GM19099 (cell line): ENCODE data around the gene CCDC12.

Experiments used
- POLR2A ChIP-seq: IDR thresholded peaks from 3 replicates; pipeline ENCODE4 v1.6.1; 2011; ENCODE audit warnings: low read depth; ENCODE audit not compliant: insufficient read length; ENCODE audit errors: extremely low read depth

Gene CCDC12

DNA sequence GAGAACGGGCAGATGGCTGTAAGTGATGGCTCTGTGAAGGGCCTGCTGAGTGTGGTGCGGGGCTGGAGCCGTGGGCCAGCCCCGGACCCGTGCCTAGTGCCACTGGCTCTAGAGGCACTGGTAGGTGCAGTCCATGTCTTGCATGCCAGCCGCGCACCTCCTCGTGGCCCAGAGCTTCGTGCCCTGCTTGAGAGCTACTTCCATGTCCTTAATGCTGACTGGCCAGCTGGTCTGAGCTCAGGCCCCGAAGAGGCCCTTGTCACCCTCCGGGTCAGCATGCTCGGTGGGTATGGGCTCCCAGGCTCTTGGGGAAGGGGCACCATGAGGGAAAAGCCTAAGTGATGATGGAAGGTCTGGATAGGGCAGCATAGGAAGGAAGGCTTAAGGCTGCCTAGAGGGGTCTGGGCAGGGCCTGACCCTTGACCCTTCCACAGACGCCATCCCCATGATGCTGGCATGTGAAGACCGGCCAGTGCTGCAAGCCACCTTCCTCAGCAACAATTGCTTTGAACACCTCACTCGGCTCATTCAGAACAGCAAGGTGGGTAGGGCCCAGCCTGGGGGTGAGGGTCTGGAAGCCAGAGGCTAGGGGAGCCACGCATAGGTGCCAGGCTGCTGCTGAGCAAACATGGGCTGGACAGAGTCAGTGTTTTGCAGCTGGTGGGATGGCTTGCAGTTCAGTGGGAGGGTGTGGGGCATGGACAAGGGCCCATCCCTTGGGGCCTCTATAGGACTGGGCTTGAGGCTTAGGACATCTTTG lies 15.0 kb upstream of the CCDC12 start:
- TF ChIP-seq POLR2A = no peak

DNA sequence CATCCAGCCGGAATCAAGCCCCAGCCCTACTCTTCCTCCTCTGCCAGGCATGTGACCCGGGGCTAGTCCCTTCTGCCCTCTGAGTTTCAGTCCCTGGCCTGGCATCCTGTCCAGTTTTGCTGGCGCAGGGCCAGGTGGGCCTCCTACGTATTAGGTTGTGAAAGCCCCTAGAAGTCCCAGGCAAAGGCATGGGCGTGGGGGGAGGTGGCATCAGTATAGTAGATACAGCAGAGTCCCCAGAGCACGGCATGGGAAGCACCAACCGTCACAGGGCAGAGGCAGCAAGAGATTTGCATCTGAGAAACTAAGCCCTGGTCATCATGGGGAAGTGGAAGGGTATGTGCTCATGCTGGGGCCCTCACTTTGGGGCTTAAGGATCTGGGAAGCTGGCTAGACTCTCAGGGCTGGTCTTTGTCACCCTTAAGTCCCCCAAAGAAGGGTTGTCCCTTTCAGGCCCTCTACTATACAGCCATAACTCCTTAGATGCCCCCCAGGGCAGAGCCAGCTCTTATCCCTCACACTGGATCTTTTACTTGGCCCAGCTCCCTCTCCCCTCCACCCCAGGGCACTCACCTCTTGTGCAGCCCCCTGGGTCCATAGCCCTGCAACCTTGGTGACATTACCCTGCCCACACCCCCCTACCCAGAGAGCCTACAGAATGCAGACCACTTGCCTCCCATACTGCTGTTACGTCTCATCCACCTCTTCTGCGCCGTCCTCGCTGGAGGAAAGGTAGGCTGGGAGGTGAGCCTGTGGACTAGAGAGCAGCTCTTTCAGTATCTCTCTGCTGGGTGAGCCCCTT lies 14.2 kb upstream of the CCDC12 start:
- TF ChIP-seq POLR2A = peak; percentile 11

DNA sequence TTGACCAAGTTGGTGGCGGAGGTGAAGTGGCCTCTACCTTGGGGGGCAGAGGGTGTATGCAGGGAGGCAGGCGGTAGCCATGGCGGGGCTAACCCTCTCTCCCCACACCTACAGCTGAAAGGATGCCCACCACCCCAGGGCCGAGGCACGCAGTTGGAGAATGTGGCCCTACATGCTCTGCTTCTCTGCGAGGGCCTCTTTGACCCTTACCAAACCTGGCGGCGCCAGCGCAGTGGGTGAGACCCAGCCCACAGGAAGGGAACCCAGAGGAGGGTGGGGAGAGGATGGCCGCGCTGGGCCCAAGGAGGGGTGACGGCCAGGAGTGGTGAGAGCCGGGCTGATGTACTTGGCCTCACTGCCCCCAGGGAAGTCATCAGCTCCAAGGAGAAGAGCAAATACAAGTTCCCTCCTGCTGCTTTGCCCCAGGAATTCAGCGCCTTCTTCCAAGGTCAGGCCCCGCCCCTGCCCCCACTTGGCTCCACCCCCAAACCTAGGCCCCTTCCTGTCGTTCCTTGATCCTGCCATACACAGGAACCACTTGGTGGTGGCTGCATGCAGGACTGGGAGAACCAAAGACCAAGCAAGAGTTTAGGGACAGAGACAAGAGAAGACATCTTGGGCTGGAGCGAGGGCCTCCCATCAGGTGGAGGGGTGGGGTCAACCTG lies 12.7 kb upstream of the CCDC12 start:
- TF ChIP-seq POLR2A = no peak

DNA sequence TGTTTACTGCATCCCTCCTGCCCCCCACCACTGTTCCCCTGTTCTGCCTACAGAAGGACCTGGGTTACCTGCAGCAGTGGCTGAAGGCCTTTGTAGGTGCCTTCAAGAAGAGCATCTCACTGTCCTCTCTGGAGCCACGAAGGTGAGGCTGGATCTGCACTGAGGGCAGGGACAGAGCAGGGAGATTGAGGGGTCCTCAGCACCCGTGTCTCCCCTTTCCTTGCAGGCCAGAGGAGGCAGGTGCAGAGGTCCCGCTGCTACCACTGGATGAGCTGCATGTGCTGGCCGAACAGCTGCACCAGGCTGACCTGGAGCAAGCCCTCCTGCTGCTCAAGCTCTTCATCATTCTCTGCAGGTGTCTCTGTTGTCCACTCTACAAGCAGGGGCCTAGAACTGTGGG lies 12.1 kb upstream of the CCDC12 start:
- no peak for TF ChIP-seq POLR2A

DNA sequence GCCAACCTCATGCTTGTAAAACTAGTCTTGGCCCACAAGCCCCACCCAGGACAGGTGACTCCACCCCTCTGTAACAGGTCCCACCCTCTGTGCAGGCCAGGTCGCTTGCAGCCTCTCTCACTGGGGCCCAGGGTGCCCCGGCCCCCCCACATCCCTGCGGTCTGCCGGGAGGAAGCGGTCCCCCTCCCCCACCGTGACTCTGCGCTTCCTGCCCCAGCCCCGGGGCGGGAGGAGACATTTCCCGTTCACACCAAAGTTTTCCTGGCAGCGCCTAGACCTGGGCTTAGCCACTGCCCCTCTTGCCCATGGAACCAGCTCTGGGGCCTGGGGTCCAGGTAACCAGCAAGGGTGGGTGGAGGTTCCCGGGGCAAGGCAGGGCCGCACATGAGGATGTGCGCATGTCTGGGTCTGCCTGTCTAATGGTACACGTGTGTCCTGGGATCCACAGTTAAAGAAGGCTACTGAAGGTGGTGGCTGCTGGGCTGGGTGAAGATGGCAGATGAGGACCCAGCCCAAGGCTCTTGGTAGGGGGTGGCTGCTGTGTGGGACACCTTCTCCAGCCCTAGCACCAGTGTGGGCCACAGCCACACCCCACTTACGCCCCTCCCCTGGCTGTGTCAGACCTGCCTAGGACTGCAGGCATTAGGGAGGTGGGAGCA lies 11.3 kb upstream of the CCDC12 start:
- TF ChIP-seq POLR2A = peak; percentile 42

DNA sequence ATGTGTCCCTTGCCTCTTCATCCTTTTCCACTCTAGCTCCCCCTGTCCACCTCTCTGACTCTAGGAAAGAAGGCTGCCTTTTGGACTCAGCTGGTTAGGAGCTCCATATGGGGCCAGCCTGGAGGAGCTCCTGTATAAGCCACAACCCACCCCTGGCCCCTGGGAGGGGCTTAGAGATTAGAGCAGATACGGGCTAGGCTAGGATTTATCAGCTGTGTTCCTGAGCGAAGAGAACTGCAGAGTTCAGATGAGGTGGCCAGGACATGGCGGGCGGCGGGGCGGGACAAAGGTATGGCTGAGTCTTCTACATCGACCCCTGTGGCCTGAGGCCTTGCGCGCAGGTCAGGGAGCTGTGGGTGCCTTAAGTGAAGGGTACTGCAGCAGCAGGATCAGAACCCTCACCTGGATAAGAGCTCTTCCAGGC lies 10.8 kb upstream of the CCDC12 start:
- TF ChIP-seq POLR2A = peak; percentile 28

DNA sequence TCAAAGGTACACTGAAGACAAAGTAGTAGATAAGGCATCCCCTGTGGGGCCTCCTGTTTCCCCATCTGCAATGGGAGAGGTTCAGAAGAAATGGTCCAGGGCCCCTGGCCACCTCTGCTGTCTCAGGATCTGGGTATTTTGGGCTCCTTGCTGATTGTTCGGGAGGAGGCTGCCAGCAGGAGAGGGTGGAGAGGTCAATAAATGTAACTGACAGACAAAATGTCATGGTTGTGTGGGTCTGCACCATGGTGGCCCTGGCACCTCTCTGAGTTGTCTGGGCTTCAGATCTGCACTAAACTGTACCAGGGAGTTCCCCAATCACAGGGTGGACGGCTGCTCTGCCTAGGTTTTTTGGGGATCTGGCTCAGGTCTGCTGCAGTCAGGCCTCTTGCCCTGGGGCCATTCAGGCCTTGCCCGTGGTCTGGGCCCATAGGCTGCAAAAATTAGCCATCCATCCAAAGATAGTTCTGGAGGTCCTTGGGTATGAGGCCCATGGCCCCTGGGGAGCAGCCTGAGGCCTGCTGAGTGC lies 10.3 kb upstream of the CCDC12 start:
- no peak for TF ChIP-seq POLR2A

DNA sequence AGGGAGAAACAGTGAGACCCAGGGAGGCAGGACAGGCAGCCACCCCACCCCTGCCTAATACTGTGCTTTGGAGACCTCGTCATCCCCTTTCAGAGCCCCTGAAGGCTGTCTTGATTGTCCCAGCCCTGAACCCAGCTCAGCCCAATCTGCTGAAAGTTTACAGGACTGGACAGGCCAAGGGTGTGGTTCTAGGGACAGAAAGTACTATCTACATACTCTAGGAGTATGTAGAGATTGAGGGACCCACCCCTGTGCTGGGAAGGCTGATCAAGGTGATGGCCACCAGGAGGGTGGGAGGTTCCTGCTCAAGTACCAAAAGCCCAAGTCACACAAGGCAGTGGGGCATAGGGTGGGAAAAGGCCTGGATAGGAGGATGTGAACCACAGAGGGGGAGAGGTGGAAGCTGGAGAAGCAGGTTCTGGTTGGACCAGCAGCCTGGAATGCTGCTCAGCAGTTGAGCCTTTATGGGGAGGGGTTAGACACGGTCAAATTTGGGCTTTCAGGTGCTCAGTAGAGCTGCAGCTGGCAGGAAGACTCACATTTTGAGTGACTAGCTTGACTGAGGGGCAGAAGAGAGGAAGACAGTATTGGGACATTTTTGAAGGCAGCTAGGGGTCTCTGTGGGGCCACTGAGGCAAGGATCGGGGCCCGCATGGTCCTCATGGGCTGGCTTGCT lies 9.6 kb upstream of the CCDC12 start:
- TF ChIP-seq POLR2A = no peak

DNA sequence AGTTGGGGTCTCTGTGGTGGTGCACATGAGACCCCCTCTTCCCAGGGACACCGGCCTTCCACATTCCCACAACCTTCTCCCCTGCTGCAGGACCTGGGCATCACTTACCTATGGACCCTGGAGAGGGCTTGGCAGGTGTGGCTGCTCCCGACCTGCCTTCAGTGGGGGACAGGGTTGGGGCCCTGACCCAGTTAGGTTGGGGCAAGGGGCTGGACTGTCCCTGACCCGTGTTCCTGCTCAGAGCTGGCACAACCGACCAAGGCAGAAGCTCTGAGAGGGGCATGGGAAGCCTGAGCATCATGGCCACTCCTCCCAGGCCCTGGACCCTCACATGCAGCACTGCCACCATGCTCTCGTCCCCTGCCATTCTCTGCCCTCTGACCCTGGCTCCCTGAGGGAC lies 9.0 kb upstream of the CCDC12 start:
- TF ChIP-seq POLR2A = no peak

DNA sequence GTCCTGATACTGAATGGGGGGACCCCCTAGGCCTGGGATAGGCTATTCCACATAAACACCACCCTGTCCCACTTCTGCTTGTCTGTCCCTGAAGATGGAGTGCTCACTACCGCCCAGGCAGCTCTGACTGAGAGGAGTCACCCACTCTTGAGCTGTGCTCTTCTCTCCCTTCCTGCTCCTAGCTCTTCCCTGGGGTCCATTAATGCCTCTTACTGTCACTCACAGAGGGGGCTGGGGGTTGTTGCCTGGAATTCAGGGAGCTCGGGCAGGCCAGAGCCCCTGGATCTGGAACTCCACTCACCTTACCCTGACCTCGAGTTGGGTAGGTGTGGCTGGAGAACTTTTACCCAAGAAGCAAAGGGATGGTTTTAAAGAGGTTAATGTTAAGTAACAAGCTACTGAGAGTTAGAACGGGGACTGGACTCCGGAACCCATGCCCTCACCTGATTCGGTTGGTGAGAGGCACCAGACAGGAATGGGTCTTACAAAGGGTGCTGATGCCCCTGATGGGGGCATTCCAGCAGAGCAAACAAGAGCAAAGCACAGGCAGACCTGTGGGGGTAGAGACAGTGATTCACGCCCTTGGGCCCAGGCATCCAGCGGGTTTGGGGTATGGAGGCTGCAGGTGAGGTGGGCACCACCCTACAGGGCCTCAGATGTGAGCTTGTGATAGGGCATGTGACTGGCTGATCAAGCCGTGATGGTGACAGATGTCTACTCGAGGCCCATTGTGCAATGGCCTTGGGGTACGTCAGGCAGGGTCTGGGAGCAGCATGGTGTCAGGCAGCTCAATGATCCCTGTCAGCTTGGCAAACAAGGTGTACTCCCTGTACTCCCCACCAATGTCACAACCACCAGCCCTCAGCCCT lies 8.3 kb upstream of the CCDC12 start:
- no peak for TF ChIP-seq POLR2A

DNA sequence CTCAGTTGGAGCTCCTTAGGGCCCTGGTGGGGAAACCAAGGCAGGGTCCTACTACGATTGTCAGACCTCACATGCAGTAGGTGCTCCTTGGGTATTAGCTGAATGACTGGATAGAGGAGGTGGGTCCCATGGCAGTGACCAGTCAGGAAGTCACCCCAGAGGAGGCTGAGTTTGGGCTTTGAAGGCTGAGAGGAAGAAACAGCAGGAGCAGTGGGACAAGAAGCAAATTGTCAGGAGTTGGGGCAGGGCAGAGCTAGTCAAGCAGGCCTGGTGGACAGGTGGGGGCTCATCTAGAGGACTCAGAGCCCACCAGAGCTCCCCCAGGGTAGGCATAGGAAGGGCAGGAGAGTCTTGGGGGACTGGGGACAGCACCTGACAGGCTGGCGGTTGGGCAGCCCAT lies 6.0 kb upstream of the CCDC12 start:
- no peak for TF ChIP-seq POLR2A

DNA sequence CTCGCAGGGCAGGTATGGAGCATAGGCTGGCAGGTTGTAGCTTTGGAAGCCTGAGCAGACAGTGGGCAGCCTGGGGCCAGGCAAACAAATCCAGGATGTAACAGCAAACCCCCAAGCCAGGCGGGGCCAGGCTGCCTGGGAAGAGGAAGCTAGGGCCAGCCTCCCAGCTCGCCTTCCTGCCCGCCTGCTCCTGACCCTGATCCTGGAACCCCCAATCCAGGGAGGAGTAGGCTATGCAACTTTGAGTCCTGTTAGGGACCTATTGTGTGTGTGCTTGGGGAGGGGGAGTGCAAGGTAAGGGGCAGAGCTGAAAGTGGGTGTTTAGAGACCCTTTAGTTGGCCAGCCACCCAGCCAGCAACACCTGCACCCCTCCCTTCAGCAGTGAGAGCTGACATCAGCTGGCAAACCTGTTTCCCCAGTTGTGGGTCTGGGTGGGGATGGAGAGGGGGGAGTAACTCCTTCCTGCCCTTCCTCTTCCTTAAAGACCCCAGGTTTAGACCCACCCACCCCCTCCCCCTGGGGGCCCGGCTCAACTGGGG lies 5.5 kb upstream of the CCDC12 start:
- TF ChIP-seq POLR2A = no peak

DNA sequence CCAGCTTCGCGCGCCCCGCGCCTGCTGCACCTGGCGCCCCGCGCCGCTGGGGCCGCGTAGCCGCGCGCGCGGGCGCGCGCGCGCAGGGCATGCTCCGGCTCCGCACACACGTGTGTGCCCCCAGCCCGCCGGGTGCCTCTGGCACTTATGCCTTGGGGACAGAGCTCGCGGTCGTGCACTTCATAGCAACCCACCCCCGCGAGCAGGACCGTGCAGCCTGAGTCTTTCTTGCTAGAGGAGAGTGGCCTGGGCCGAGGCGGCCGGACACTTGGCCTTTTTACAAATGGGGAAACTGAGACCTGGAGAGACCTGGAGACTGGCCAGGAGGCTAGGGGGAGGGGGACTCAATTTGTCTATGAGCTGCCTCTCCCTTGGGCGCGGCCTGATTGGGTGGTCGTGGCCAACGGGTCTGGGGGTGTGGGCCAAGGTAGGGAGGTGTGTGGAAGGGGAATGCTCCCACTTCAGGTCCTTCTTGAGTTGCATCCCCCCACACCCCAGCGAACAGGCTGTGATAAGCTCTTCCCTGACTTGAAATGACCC lies 3.5 kb upstream of the CCDC12 start:
- no peak for TF ChIP-seq POLR2A
